ENCODE measurements around the gene PCNX2. TPM values are rescaled to one million over a fixed set of nuclear protein-coding genes. Genes with fewer than 3 reads are reported as not detected.

Gene PCNX2
- total and polyA plus RNA-seq, 2 of the 8 experiments (the other 6 are each of a cell fraction or from before 2014, with no cell fraction given) = 46.1 to 57.6 TPM

- ChIA-PET POLR2A (ENCODE audit: partially characterized antibody) (no interaction called here), CTCF (ENCODE audit: partially characterized antibody) (interaction anchor here (1.6 kb wide), 1 partner anchor 14 kb away, joined by 3 read pairs; no protein-coding TSS in a partner anchor)
- Histone ChIP-seq H3K9me3 (ENCODE audit: insufficient read depth in 2 of 2, low read depth in 1 of 2, low read length in 1 of 2) (no peaks in the 10 kb centered on the region), H3K4me3 (ENCODE audit: extremely low read depth in 1 of 4, insufficient read depth in 2 of 4, low read depth in 3 of 4, low read length in 4 of 4) (no peak overlapping the region), H3K23me2 (ENCODE audit: low read depth, low read length) (no peaks in the 10 kb centered on the region), H3K56ac (replicated peaks; ENCODE audit: insufficient read length, low read depth, low read length) (no peak overlapping the region), H2BK12ac (ENCODE audit: low read depth, low read length) (no peak overlapping the region), H3K23ac (ENCODE audit: insufficient read length) (no peak overlapping the region), H3K27ac (ENCODE audit: low read depth, low read length) (no peak overlapping the region), H3K36me3 (ENCODE audit: control insufficient read depth in 2 of 4, insufficient read depth in 4 of 4, low read length in 3 of 4) (peaks cover 10 to 39% (median 30%) of the 10 kb centered on the region in 4 experiments), H3K4ac (replicated peaks; ENCODE audit: insufficient read length, low read depth, low read length) (no peak overlapping the region), H3K9ac (replicated peaks in 1 of 4; ENCODE audit: extremely low read depth in 1 of 4, low read depth in 3 of 4, low read length in 3 of 4) (no peak overlapping the region), H3K18ac (ENCODE audit: extremely low read depth, low read length) (no peak overlapping the region), H2AFZ (ENCODE audit: low read length) (no peak overlapping the region), H4K8ac (ENCODE audit: extremely low read depth, insufficient read depth, low read length) (no peak overlapping the region), H3K14ac (ENCODE audit: insufficient read length) (no peak overlapping the region), H2BK5ac (ENCODE audit: low read depth, low read length) (no peak overlapping the region), H3K79me2 (ENCODE audit: control insufficient read depth in 1 of 2, insufficient read depth in 2 of 2, low read length in 2 of 2) (peaks cover 3 to 50% of the 10 kb centered on the region in 2 experiments; a peak in 3 of 4 replicates), H3K79me1 (ENCODE audit: low read depth, low read length) (peaks cover 3% of the 10 kb centered on the region), H3K27me3 (replicated peaks in 1 of 4; ENCODE audit: control insufficient read depth in 3 of 4, extremely low read depth in 1 of 4, insufficient read depth in 3 of 4, low read length in 3 of 4) (no peaks in the 10 kb centered on the region), H2BK120ac (replicated peaks; ENCODE audit: low read depth, low read length) (no peak overlapping the region), H3K4me1 (replicated peaks in 1 of 4; ENCODE audit: control insufficient read depth in 3 of 4, insufficient read depth in 4 of 4, low read length in 3 of 4) (no peaks in the 10 kb centered on the region), H4K20me1 (replicated peaks in 1 of 2; ENCODE audit: control insufficient read depth in 1 of 2, insufficient read depth in 2 of 2, low read length in 2 of 2) (peaks cover 3 to 8% of the 10 kb centered on the region in 2 experiments), H3K4me2 (ENCODE audit: insufficient read depth in 1 of 2, low read depth in 2 of 2, low read length in 2 of 2) (no peak overlapping the region), H4K5ac (ENCODE audit: insufficient read length, low read depth, low read length) (no peak overlapping the region), H2BK20ac (ENCODE audit: low read length) (no peak overlapping the region), H2AK5ac (ENCODE audit: low read depth, low read length) (no peak overlapping the region), H2BK15ac (ENCODE audit: low read length) (no peak overlapping the region), H4K91ac (replicated peaks; ENCODE audit: insufficient read length, low read length) (no peak overlapping the region)
- FAIRE-seq = no peak
- no peak for DNase-seq (ENCODE audit: low read depth in 1 of 2, low spot score in 2 of 2)
- WGBS, 2 experiments (ENCODE audit: extremely low coverage in 1 of 2, insufficient coverage in 1 of 2, insufficient read length in 1 of 2, insufficient replicate concordance in 2 of 2, low coverage in 1 of 2, low lambda C conversion rate in 2 of 2, missing lambda C conversion rate in 1 of 2) = 94% methylated on average over 6 of the region's 6 CpGs; no CpG with 5 or more reads in 1 of the 2 experiments
- TF ChIP-seq TEAD4 (IDR thresholded peaks at IDR 0.05; ENCODE audit: low read depth, low read length) = no peak
- no peak for TF ChIP-seq JUND (IDR thresholded peaks at IDR 0.05; ENCODE audit: low read length)
- TF ChIP-seq EGR1 (IDR thresholded peaks at IDR 0.05; ENCODE audit: borderline replicate concordance, low read depth, low read length) = no peak
- TF ChIP-seq BACH1 (IDR thresholded peaks at IDR 0.05; ENCODE audit: low read length) = no peak
- TF ChIP-seq CHD1 (IDR thresholded peaks at IDR 0.05; ENCODE audit: low read depth, low read length) = no peak
- TF ChIP-seq BRCA1 (IDR thresholded peaks at IDR 0.05; ENCODE audit: low read depth, low read length) = no peak
- no peak for TF ChIP-seq JUN (IDR thresholded peaks at IDR 0.05; ENCODE audit: low read depth, low read length)
- no peak for TF ChIP-seq CREB1 (IDR thresholded peaks at IDR 0.05)
- TF ChIP-seq RBBP5 (IDR thresholded peaks at IDR 0.05; ENCODE audit: borderline replicate concordance, low read depth, low read length) = no peak
- TF ChIP-seq BCL11A (IDR thresholded peaks at IDR 0.05; ENCODE audit: low read depth in 2 of 2, low read length in 2 of 2) = no peak
- no peak for TF ChIP-seq TAF1 (IDR thresholded peaks at IDR 0.05; ENCODE audit: low read depth, low read length)
- TF ChIP-seq SIX5 (IDR thresholded peaks at IDR 0.05; ENCODE audit: low read depth, low read length) = no peak
- no peak for TF ChIP-seq RAD21 (IDR thresholded peaks at IDR 0.05 in 1 of 2, conservative IDR thresholded peaks at IDR 0.05 in 1 of 2; ENCODE audit: low read depth in 2 of 2, low read length in 2 of 2)
- no peak for TF ChIP-seq ZNF274 (IDR thresholded peaks at IDR 0.05; ENCODE audit: borderline replicate concordance, extremely low read depth, low read length)
- no peak for TF ChIP-seq FOSL1 (IDR thresholded peaks at IDR 0.05; ENCODE audit: insufficient read depth, low read depth, low read length)
- no peak for TF ChIP-seq SIRT6 (IDR thresholded peaks at IDR 0.05; ENCODE audit: low read length)
Observed at GRCh38 chr1:233257786-233258185, 37.7 kb downstream of the PCNX2 start.
